Large intestine (tissue), 3 donors: ENCODE results near the gene GJB6. TPM values are rescaled to one million over a fixed set of nuclear protein-coding genes. Genes with fewer than 3 reads are reported as not detected.

ENCODE experiments used
- DNase-seq, 2 donors: peaks; one replicate each; pipeline versions ENCODE4 v3.0.0 to v3.0.0-alpha.2; 2013
- H3K27ac ChIP-seq: one replicate; pipeline ENCODE4 v1.5.1; 2013; ENCODE audit warnings: low read length
- H3K27me3 ChIP-seq: 2 replicates; pipeline ENCODE4 v1.6.1; 2013; ENCODE audit warnings: low read length; ENCODE audit not compliant: control insufficient read depth, insufficient read depth
- H3K36me3 ChIP-seq: 2 replicates; pipeline ENCODE4 v1.6.1; 2013; ENCODE audit warnings: low read length; ENCODE audit not compliant: control insufficient read depth, insufficient read depth
- H3K4me1 ChIP-seq: one replicate; pipeline ENCODE4 v1.6.1; 2013; ENCODE audit warnings: low read length; ENCODE audit not compliant: control insufficient read depth, insufficient read depth
- H3K4me3 ChIP-seq: one replicate; pipeline ENCODE4 v1.5.1; 2013; ENCODE audit warnings: low read length
- H3K9me3 ChIP-seq: one replicate; pipeline ENCODE4 v1.6.1; 2013; ENCODE audit warnings: mild to moderate bottlenecking, low read depth, low read length, moderate library complexity; ENCODE audit not compliant: control insufficient read depth
- WGBS: methylation state at CpG from one replicate; pipeline ENCODE4 v1.1.5; 2013; ENCODE audit warnings: low lambda C conversion rate; ENCODE audit not compliant: insufficient coverage; 5-methylcytosine and 5-hydroxymethylcytosine counted together
- polyA plus RNA-seq: library from polyadenylated mRNA; unstranded; fragments of 120-200 nt; gene quantifications from one replicate; pipeline ENCODE4 v1.2.1, GENCODE V29; 2013

The GJB6 gene
- polyA plus RNA-seq, 1 donor, result 0.25 TPM

GRCh38 chr13:20186771-20187170, 45.3 kb downstream of the GJB6 start:
- no CpG with 5 or more reads among the region's 6 CpGs for WGBS

DNA sequence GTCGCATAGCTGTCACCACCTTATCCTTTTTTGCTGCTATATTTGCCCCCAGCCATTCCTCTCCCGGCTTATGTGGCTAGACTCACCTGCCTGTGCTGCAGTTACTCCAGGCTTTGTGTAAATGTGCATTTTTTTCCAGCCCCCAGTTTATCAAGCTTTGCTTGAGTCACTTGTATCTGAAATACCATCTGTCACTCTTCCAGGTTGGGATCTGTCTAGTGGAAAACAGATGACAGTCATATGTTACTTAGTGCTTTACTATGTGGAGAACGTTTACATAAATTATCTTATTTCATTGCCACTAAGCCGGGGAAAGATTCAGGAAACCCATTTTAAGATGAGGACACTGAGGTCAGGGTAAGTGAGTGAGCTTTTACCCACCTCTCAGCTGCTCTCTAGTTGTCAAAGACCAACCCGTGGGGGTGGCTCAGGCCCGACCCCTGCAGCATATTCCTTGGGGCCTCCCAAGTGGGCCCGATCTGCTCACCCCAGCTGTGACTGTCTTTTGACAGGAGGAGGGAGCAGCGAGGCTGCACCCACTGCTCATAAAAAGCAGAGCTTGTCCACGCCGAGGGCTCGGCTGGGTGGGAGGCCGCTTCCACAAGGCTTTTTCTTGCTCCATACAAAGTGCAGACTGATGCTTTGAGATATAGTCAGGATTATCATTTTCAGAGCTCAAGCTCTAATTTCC, 46.6 kb downstream of the GJB6 start:
- 100% methylated on average over 3 of the region's 12 CpGs for WGBS
- H3K27ac ChIP-seq, result no peak overlapping the region

More at GRCh38 chr13:20186771-20187170, 45.3 kb downstream of the GJB6 start:
- no peak for DNase-seq
- Histone ChIP-seq H3K36me3 (no peaks in the 10 kb centered on the region), H3K27ac (no peak overlapping the region), H3K4me3 (no peak overlapping the region), H3K4me1 (peaks cover 9% of the 10 kb centered on the region), H3K27me3 (peaks cover 25% of the 10 kb centered on the region), H3K9me3 (no peaks in the 10 kb centered on the region)

DNA sequence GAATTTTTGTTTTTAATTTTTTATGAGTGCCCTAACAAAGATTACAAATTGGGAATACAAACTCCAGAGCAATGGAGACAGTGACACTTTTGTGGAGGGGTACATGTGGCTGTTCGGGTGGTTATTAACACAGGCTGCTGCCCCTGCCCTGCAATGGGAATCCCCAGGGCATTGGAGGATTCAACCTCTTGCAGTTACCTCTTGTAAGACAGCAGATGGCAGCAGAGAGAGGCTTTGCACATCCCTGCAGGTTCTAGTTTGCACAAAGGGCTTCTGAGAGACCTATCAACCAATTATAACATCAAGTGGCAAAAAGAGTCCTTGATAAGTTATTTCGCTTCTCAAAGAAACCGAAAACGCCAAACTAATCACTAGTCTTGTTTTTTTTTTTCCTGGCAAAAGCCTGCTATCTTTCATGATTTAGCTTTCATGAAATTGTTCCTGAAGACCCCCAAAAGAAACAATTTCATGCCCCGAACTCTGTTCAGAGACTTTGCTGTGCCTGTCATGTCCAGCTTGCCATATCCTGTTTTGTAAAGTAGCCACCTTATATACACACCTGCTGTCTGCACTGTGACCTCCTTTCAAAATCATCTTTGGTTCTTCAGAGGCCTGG, 49.8 kb downstream of the GJB6 start:
- WGBS, result 0% methylated on average over 1 of the region's 5 CpGs

More for the DNA sequence above, 46.6 kb downstream of the GJB6 start:
- Histone ChIP-seq H3K36me3 (no peaks in the 10 kb centered on the region), H3K4me3 (no peak overlapping the region), H3K27me3 (peaks cover 13% of the 10 kb centered on the region), H3K9me3 (no peaks in the 10 kb centered on the region), H3K4me1 (peaks cover 5% of the 10 kb centered on the region)
- DNase-seq, result no peak

DNA sequence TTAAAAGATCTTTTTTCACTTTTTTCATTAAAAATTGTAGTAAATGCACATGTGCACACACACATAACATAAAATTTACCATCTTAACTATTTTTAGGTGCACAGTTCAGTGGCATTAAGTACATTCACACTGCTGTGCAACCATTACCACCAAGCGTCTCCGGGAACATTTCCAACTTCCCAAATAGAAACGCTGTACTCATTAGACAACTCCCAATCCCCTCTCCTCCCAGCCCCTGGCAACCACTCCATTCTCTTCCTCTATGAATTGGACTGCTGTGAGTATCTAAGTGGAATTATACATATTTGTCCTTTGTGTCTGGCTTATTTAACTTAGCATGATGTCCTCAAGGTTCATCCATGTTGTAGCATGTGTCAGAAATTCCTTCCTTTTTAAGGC, 50.9 kb downstream of the GJB6 start:
- Histone ChIP-seq H3K27ac (no peak overlapping the region), H3K4me3 (no peak overlapping the region), H3K27me3 (peaks cover 37% of the 10 kb centered on the region), H3K4me1 (no peaks in the 10 kb centered on the region), H3K9me3 (no peaks in the 10 kb centered on the region), H3K36me3 (no peaks in the 10 kb centered on the region)
- WGBS, result no CpG with 5 or more reads among the region's 3 CpGs
- DNase-seq, result no peak

More for the DNA sequence above, 49.8 kb downstream of the GJB6 start:
- Histone ChIP-seq H3K27me3 (peaks cover 28% of the 10 kb centered on the region), H3K27ac (no peak overlapping the region), H3K4me1 (no peaks in the 10 kb centered on the region), H3K9me3 (no peaks in the 10 kb centered on the region), H3K4me3 (no peak overlapping the region), H3K36me3 (no peaks in the 10 kb centered on the region)
- peak; percentile 52 for DNase-seq

- WGBS, result no CpG with 5 or more reads among the region's 5 CpGs
- peaks cover 60% of the 10 kb centered on the region for H3K27me3 ChIP-seq
- no peak overlapping the region for H3K27ac ChIP-seq
- no peaks in the 10 kb centered on the region for H3K36me3 ChIP-seq
- H3K9me3 ChIP-seq, result no peaks in the 10 kb centered on the region
- no peak for DNase-seq
- H3K4me3 ChIP-seq, result no peak overlapping the region
- no peaks in the 10 kb centered on the region for H3K4me1 ChIP-seq
Measured at GRCh38 chr13:20178156-20178555, 54.0 kb downstream of the GJB6 start.

DNA sequence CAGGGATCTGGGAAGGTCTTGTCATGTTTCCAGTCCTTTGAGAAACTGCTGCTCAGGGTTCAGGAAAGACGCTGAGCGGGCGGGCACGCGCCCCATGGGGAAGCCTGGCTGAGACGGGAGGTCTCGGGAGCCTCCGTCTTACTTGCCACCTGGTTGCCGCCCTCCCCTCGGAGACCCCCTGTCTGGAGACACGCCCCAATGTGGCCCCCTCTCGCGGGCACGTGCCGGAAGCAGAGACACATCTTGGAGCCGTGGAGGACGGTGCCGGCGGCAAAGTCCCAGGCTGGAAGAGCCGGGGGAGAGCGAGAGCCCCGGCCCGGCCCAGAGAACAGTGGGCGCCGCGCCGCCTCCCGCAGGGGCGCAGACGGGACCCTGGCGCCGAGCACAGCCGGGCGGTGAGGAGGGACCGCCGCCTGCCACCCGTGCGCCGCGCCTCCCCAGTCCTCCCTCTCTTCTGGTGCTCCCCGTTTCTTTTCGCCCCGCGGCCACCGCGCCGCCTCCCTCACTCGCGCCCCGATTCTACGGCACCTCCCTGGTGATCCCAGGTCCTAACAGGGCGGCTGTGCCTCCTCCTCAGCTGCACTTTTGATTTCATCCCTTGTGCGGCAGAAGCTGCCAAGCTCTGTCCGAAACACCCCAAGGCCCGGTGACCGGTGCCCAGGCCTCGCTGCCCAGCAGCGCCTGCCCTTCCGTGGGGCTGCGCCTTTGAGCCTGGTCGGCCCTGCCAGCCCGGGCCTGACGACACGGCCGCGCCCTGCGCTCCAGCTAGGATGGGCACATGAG, 54.9 kb downstream of the GJB6 start:
- WGBS, result no CpG with 5 or more reads among the region's 67 CpGs
- Histone ChIP-seq H3K9me3 (no peaks in the 10 kb centered on the region), H3K36me3 (no peaks in the 10 kb centered on the region), H3K27ac (no peak overlapping the region), H3K27me3 (peaks cover 64% of the 10 kb centered on the region), H3K4me3 (no peak overlapping the region), H3K4me1 (no peaks in the 10 kb centered on the region)
- no peak for DNase-seq

DNA sequence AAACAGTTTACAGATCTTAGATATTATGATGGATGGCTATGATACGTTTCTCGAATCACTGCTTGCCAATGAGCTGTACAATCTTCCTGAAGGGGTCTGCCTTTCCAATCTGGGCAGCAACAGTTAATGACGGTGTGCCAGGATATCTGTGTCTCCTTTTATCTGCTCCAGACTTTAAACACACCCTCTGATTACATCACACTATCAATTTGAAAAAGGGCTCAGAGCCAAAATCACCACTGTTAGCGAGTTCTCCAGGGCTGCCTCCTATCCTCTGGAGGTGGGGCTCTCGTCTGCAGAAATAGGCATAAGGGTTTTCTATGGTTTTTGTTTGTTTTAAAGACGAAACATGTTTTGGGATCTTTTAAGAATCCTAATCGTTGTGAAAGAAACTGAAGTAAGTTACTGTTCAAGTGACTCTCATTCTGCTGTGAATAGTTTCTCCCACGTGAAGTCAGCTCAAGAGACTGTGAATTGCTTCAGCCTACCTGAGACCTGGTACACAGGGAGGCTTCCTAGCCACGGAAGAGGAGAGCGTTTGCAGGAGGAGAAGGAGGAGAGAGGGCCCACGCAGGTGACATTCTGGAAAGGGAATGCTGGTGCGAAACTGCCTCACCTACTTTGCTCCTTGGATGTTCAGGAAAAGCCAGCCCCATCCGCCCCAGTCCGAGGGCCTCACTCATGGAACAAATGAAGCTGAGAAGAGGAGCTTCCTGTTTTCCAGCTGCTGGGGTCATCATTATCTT, 56.0 kb downstream of the GJB6 start:
- 48% methylated on average over 5 of the region's 14 CpGs for WGBS
- H3K9me3 ChIP-seq, result no peaks in the 10 kb centered on the region
- no peak for DNase-seq
- no peak overlapping the region for H3K27ac ChIP-seq
- H3K4me1 ChIP-seq, result no peaks in the 10 kb centered on the region
- H3K27me3 ChIP-seq, result peaks cover 70% of the 10 kb centered on the region
- no peak overlapping the region for H3K4me3 ChIP-seq
- no peaks in the 10 kb centered on the region for H3K36me3 ChIP-seq

DNA sequence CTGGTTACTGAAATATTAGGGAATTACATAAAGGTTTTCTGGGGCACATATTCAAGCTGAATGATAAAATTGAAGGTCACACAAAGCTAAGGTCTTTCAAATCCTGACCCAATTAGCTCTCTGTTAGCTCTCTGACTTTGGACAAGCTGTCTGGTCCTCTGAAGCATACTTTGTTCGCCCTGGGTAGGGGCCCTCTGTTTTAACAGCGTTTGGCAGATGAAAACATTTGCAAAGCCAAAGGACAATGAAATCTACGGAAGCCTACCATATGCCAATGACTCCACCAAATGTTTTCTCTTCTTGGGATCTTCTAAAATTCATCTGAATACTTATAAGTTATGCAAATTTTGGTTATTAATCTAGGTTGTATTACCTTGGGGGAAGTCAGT, 56.7 kb downstream of the GJB6 start:
- H3K4me3 ChIP-seq, result no peak overlapping the region
- H3K27me3 ChIP-seq, result peaks cover 75% of the 10 kb centered on the region
- H3K9me3 ChIP-seq, result no peaks in the 10 kb centered on the region
- DNase-seq, result no peak
- no peaks in the 10 kb centered on the region for H3K36me3 ChIP-seq
- no peak overlapping the region for H3K27ac ChIP-seq
- H3K4me1 ChIP-seq, result no peaks in the 10 kb centered on the region
- 71% methylated on average over 1 of the region's 3 CpGs for WGBS

DNA sequence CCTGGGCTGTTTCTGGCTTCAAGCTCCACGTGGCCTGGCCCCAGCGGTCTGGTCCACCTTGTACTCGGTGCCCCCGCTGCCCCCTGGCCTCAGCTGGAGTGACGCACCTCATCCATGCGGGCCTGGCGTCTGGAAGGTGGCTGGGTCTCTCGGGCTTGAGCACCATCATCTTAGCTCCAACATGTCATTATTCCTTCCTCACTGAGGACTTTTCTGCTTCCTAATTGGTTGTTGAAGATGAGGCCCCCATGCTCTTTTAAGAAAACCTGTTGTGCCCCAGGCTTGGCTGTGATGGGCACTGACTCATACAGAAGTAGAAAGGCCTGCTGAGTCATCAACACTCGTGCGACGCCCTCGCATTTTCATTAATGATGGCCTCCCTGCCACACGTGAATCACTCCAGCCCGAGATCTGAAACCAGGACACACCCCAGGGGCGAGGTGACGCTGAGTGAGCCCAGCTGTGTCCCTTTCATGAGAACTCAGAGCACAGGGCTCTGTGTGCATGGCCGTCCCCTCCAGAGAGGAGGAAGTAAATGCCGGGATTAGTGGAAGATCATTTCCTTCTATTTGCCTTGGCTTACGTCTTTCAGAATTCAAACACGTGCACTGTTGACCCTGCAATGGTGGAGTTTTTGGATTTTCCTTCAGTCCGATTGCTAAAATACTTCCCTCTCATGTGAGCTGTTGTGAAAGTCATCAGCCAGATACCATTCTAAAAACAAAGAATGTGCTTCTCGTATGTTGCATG, 57.3 kb downstream of the GJB6 start:
- no peaks in the 10 kb centered on the region for H3K4me1 ChIP-seq
- WGBS, result 27% methylated on average over 3 of the region's 22 CpGs
- no peak overlapping the region for H3K4me3 ChIP-seq
- H3K9me3 ChIP-seq, result no peaks in the 10 kb centered on the region
- peaks cover 78% of the 10 kb centered on the region for H3K27me3 ChIP-seq
- no peak overlapping the region for H3K27ac ChIP-seq
- no peaks in the 10 kb centered on the region for H3K36me3 ChIP-seq
- peak; percentile 70 to 81 for DNase-seq
